GM12874 (cell line): ENCODE data around the gene ZBTB7B.

Source experiments
- TF ChIP-seq, protein P1 (sequence below): IDR thresholded peaks from 2 replicates; pipeline ENCODE4 v1.5.1; 2011; ENCODE audit warnings: low read depth, mild to moderate bottlenecking, control low read depth, low read length, moderate library complexity; ENCODE audit not compliant: insufficient read depth

The ZBTB7B gene

DNA sequence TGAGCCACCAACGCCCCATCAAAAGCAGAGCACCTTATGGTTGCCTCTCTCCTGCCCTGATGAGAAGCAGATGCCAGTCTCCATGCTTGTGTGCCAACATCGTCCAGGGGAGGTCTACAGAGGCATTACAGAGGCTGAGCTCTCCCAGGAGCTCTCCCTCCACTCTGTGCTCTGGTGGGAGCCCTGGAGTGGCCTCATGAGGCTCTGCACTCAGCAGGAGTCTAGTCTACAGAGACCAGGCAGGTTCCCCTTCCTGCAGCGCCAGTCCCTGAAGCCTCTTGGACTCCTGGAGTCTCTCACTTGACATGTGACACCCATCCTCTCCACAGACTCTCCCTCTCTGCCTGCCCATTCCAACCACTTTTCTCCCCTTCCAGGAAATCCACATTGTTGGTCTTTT lies 34.4 kb downstream of the ZBTB7B start:
- TF ChIP-seq, protein P1, sequence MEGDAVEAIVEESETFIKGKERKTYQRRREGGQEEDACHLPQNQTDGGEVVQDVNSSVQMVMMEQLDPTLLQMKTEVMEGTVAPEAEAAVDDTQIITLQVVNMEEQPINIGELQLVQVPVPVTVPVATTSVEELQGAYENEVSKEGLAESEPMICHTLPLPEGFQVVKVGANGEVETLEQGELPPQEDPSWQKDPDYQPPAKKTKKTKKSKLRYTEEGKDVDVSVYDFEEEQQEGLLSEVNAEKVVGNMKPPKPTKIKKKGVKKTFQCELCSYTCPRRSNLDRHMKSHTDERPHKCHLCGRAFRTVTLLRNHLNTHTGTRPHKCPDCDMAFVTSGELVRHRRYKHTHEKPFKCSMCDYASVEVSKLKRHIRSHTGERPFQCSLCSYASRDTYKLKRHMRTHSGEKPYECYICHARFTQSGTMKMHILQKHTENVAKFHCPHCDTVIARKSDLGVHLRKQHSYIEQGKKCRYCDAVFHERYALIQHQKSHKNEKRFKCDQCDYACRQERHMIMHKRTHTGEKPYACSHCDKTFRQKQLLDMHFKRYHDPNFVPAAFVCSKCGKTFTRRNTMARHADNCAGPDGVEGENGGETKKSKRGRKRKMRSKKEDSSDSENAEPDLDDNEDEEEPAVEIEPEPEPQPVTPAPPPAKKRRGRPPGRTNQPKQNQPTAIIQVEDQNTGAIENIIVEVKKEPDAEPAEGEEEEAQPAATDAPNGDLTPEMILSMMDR, result no peak

DNA sequence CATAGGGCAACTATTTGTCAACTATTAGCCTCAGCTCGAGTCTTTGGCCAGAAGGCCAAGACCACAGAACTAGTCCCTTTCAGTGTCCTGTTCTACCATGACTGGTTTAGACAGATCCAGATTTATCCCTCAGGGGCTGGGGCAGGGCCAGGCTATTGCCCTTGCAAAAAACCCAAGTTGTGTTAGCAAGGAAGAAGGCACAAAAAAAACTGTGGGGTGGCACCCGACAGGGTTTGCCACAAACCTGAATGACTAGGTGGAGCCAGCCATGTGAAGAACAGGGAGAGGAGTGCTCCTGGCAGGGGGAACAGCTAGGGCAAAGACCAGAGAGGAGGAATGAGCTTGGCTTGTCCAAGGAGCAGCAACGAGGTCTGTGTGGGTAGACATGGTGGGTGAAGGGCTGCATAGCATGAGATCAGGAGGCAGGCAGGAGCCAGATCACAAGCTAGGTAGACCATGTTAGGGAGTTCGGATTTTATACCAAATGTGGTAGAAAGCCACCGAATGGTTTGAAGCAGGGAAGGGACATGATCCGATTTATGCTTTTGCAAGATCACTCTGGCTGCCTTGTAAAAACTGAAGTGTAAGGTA lies 35.3 kb downstream of the ZBTB7B start:
- TF ChIP-seq, protein P1, result no peak

DNA sequence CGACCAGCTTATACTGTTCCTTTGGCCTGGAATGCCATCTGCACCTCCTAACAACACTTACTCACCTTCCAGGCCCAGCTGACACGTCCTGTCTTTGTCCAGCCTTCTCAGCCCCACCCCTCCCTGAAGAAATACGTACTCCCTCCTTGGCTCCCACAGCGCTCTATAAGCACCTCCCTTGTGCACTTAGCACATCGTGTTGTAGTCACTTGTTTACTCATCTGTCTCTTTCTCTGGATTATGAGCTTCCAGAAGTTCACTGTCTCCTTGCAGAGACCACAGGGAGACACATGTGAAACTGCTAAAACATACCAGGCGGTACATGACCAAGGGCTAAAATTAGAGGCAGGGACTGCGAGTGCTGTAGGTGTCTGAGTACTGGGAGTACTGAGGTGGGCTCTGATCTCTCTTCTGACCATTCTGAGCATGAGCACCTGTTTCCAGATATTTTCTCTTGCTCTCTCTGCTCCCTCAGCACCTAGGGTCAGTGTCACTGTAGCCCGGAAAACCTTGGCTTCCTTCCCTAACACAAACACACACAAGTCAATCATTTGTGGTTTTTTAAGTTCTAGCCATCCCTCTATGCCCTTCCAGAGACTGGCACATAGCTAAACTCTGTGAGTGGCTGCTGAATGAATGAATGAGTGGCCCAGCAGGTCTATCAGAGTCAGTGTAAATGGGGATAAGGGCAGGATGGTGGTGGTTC lies 36.2 kb downstream of the ZBTB7B start:
- TF ChIP-seq, protein P1, result no peak

DNA sequence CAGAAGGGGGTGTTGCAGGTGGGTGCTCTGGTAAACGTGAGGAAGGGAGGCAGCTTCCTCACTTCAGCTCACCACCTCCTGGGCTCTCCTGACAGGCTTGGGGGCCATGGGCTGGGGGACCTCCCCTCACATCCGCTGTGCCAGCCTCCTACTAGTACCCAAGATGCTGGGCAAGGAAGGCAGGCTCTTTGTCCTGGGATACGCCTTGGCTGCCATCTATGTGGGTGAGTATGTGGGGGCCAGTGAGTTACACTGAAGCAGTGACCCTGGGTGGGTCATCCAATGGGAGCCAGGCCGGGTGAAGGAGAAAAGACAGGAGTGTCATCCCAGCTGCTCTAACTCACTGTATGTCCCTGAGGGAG lies 36.7 kb downstream of the ZBTB7B start:
- TF ChIP-seq, protein P1, result no peak

DNA sequence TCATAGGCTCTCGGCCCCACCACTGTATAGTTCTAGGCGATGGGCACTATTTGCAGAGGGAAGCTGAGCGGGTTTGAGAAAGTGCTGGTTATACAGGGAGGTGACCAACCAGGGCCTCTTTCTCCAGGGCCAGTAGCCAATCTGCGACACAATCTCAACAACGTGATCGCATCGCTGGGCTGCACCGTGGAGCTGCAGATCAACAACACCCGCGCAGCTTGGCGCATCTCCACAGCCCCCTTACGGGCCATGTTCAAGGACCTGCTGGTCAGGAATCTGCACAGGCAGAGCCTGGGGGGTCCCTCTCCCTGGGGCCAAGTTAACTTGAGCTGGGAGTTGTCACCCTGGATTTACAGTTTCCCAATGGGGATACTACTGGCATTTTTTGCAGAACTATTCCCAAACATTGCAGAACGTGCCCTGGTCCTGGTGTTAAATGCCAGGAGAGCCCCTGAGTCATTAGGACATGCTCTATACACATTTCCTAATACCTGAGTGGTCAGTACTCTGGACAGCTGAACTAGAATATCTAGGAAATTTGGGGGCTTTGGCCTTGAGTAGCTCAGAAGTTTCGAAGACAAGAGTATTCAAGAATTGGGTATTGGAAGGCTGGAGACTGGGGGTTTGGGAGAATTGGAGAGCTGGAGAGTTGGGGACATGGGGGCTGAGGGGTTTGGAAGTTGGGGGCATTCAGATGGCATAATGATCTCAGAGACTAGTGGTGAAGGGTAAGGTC lies 37.9 kb downstream of the ZBTB7B start:
- TF ChIP-seq, protein P1, result no peak

DNA sequence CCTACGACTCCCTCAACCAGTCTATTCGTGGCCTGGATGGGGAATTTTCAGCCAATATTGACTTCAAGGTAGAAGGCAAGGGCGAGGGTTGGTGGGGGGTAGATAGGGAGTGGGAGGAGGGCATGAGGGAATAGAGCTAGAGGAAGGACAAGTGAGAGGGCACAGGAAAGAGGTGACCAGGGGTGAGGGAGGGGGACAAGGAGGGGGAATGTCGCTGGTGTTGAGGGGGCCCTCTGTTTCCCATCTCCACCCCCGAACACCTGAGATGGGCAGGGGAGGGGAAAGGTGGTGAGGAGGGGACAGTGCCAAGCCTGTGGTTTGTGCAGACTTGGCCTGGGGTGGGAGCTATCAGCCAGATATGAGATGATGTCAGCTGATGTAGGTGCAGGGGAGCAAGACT lies 40.2 kb downstream of the ZBTB7B start:
- TF ChIP-seq, protein P1, result no peak

DNA sequence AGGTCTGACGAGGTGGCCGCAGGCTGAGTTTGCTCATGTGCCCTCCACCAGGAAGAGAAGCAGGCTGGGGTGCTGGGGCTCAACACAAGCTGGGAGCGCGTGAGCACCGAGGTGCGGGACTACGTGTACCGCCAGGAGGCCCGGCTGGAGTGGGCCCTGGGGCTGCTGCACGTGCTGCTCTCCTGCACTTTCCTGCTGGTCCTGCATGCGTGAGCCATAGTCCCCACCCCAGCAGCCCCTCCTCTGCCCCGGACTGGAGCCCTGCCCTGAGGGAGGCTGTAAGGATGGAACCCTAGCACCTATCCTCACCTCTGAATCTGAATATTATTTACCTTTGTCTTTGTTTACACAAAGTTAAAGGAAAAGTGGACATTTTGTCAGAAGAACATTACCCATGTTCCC lies 40.7 kb downstream of the ZBTB7B start:
- TF ChIP-seq, protein P1, result no peak
